ENCODE data around the gene PRSS12.
"Not testable (repeated sequence)": the region's sequence is repeated elsewhere in the genome, so short reads cannot be mapped to it uniquely, and the experiment has no call there.

The PRSS12 gene

GRCh38 chr4:118277243-118277642, 75.6 kb downstream of the PRSS12 start:
- no peak for DNase-seq

- no peak for DNase-seq
Observed at GRCh38 chr4:118276580-118276979, 76.2 kb downstream of the PRSS12 start.

GRCh38 chr4:118273642-118274041, 79.2 kb downstream of the PRSS12 start:
- DNase-seq, result no peak

- DNase-seq, result no peak
Observed at GRCh38 chr4:118271788-118272187, 81.0 kb downstream of the PRSS12 start.

- no peak for DNase-seq
Observed at GRCh38 chr4:118270492-118270891, 82.3 kb downstream of the PRSS12 start.

GRCh38 chr4:118268780-118269179, 84.0 kb downstream of the PRSS12 start:
- no peak for DNase-seq

- DNase-seq, result not testable (repeated sequence)
Observed at GRCh38 chr4:118266145-118266496, 86.7 kb downstream of the PRSS12 start.

- no peak for DNase-seq
Observed at GRCh38 chr4:118265312-118266144, 87.3 kb downstream of the PRSS12 start.

GRCh38 chr4:118264096-118264495, 88.7 kb downstream of the PRSS12 start:
- no peak for DNase-seq

- DNase-seq, result no peak
Observed at GRCh38 chr4:118260309-118260708, 92.5 kb downstream of the PRSS12 start.

- no peak for DNase-seq
Observed at GRCh38 chr4:118259111-118259510, 93.7 kb downstream of the PRSS12 start.

- DNase-seq, result no peak
Observed at GRCh38 chr4:118254368-118254767, 98.4 kb downstream of the PRSS12 start.

- no peak for DNase-seq
Observed at GRCh38 chr4:118249890-118250289, 102.9 kb downstream of the PRSS12 start.

- DNase-seq, result no peak
Observed at GRCh38 chr4:118237531-118237930, 115.3 kb downstream of the PRSS12 start.

GRCh38 chr4:118235566-118236120, 117.2 kb downstream of the PRSS12 start:
- no peak for DNase-seq

Measured in NCI-H187 treated with DMSO at 0.1 percent for 48 hours (cell line).